Activated T-cell treated with anti-CD3 and anti-CD28 coated beads for 4 hours (primary cell): ENCODE data around the gene MRPS33.
"Not testable (repeated sequence)": the region's sequence is repeated elsewhere in the genome, so short reads cannot be mapped to it uniquely, and the experiment has no call there.

Experiments
- DNase-seq: peaks from one replicate; pipeline ENCODE4 v3.0.0-alpha.2; 2020

The MRPS33 gene

DNA sequence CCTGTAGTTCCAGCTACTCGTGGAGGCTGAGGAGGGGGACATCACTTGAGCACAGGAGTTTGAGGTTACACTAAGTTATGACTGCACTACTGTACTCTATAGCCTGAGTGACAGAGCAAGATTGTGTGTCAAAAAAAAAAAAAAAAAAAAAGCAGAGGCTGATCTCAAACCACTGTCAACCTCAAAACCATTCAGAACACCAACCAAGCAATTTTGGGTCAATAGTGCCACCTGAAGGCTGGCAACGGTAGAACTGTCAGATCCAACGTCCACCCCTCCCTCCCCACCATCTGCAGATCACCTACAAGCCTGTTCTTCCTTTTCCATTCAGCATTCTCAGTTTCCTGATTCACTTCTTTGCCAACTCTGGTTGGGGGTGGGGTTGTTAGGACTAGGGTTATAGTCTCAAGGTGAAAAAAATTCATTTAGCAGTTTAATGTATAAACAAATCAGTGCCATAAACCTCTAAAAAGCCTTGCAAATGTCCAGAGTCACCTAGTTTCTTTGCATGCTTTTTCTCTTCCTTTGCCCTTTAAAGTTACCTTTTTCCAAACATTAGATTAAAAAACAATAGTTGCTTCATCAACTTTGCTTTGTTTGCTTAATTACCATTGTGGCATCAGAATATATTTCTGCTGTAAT, 2.6 kb downstream of the MRPS33 start:
- DNase-seq, result peak; percentile 76

DNA sequence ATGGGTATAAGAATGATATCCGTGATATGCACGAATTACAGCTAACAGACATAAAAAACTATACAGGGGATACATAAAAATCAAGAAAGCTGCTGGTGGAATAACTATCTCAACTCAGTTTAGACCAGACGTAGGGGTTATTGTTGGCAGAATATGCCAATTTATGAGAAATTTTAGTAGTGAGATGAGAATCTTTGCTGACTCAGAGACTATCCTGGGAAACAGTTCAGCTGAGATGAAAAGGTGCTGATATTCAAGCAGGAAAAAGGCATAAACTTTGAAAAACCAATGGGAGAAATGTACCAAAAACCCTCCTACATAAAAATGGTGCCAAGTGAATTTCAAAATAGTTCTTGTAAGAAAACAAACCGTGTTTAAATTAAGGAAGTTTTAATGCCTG, 3.3 kb downstream of the MRPS33 start:
- DNase-seq, result no peak

DNA sequence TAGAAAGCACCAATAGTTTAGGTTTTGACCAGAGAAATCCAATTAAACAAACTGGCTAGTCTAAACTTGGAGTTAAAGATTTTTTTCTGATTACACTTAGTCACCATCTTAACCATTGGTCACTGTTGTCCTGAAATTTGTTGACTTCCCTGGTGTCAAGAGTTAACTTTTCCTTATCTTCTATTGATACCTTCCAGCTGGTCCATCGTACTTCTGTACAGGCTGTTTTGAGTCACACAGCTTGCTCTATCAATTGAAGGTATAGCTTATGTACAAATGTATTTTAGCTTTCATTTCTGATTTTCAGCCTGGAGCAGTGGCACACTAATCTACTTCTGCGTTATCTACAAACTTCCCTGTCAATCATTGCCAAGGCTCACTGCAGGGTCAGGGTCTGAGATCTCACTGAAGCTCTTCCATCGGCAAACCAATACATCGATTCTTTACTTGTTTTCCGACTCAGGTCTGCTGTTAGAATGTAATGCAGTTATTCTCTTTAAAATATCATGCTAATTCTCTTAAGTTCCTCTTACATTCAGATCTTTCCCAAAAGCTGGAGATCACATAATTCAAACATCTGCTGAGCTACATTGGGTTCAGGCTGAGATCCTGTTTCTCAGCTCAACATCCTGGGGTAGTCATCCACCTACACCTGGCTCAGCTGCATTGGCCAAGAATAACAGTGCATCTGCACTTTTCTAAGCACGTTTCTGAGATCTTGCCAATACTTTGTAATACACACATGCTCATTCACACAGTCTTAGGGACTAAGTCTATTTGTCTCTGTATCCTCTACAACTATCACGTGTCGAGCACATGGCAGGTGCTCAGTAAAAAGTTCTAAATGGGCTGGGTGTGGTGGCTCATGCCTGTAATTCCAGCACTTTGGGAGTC, 11.3 kb downstream of the MRPS33 start:
- no peak for DNase-seq

DNA sequence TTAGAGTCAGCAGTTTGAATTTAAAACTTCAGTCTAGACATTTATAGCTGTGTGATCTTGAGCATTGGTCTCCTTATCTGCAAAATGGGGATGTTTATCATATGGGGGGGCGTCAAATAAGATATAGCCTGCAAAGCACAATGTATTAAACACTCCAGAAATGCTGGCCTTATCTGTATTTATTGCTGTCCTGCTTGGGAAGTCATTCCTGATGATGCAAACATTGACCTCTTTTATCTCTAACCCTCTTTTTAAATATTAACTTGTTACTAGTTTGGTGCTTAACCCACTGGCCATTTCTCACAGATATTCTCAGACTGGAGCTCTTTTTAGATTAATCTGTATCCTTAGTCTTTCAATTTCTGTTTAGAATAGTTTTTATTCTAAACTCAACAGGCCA, 13.2 kb downstream of the MRPS33 start:
- no peak for DNase-seq

GRCh38 chr7:141001122-141001521, 13.6 kb downstream of the MRPS33 start:
- no peak for DNase-seq

GRCh38 chr7:140998715-140999114, 16.0 kb downstream of the MRPS33 start:
- DNase-seq, result no peak

- no peak for DNase-seq
Observed at GRCh38 chr7:140992422-140992821, 22.3 kb downstream of the MRPS33 start.

- no peak for DNase-seq
Observed at GRCh38 chr7:140990193-140990962, 24.4 kb downstream of the MRPS33 start.

GRCh38 chr7:140989068-140989467, 25.7 kb downstream of the MRPS33 start:
- DNase-seq, result no peak

DNA sequence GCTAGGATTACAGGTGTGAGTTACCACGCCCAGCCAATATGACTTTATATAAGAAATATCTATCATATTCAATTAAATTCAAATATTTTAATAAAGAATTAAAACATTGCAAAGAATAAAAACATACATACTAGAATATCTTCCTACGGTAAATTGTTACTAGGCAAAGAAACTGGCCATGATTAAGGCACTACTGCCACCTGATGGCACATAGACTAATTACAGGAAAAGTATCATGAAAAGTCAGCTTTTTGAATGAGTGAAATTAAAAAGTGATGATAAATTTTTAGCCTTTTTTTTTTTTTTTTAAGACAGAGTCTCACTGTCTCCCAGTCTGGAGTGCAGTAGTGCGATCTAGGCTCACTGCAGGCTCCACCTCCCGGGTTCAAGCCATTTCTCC, 30.9 kb downstream of the MRPS33 start:
- DNase-seq, result no peak

DNA sequence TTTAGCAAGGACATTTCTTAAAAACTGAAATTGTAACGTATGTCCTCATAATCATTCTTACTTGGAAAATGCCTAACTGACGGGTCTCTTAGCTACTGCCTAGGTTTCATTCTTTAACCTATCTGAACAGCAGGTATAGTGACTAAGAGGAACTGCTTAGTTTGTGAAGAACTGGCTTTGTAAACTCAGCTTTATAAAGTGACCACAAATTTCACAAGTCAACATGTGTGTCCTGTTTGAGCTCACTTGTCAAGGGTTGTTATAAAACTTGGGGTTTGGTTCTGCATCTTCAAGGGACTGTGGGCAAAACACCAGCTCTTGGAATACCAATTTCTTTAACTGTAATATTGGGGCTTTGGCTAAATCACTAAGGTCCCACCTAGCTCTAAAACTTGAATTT, 32.2 kb downstream of the MRPS33 start:
- DNase-seq, result no peak

DNA sequence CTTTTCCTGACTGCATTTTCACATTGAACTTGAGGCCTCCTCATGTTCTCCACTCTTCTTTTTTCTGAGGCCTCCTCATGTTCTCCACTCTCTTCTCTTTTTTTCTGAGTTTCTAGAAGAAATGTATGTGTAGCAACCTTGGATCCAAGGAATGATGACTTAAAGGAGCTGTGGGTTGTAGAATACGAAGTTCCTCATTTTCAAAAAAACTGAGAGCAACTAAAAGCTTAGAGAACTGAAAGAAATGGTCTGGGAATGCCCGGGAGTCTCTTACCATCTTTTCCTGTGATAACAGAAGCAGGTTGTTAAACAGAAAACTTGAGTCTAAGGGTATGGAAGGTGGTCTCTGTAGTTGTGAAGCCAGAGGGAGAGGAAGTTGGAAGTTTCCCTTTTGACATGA, 32.8 kb downstream of the MRPS33 start:
- no peak for DNase-seq

GRCh38 chr7:140977741-140978140, 37.0 kb downstream of the MRPS33 start:
- DNase-seq, result no peak

DNA sequence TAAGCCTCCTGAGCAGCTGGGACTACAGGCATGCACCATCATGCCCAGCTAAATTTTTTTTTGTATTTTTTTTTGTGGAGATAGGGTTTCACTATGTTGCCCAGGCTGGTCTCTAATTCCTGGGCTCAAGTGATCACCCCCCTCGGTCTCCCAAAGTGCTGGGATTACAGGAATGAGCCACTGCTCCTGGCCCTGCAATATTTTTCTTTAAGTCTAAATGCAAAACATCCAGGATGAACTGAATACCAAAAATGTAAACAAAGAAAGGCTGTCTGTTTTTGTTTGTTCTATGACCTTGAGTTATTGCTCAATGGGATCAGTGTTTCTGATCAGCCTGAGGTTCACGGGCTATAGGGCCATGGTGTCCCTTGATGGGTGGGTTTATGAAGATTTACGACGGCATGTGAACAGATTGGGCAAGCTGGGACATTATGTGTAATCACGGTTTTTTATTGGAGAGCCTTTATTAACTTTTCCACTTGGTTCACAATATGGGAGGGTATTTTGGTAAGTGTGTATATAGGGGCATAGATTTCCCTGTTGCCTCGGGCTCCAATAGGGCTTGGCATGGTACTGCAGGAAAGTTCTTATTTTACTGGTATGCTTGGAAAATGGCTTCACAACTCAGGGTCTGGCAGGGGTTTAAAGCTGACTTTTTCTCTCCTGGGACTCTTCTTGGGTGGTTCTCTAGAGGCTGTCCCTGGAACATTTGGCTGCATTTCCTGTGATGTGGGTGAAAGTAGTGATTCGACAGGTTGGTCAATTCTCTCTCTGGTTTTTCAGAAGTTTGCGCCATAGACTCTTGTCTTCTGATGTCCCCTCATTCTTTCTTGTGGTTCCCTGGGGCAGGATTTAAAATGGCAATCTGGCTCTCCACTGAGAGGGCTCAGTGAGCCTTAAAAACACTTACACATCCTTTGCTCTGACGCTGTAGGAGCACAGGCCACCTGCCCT, 41.6 kb downstream of the MRPS33 start:
- no peak for DNase-seq

DNA sequence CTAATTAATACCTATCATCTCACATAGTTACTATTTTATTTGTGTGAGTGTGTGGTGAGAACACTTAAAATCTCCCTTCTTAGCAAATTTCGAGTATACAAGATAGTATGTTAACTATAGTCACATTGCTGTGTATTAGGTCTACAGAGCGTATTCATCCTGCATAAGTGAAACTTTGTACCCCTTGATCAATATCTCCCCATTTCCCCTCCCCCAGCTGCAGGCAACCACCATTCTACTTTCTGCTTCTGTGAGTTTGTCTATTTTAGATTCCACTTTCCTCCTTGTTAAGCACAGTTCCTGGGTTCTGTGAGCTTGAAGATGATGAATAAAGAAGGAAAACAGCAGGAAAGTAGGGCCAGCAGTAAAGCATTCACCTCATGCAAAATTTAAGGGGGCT, 42.4 kb downstream of the MRPS33 start:
- DNase-seq, result no peak

GRCh38 chr7:140967438-140967837, 47.3 kb downstream of the MRPS33 start:
- DNase-seq, result no peak

DNA sequence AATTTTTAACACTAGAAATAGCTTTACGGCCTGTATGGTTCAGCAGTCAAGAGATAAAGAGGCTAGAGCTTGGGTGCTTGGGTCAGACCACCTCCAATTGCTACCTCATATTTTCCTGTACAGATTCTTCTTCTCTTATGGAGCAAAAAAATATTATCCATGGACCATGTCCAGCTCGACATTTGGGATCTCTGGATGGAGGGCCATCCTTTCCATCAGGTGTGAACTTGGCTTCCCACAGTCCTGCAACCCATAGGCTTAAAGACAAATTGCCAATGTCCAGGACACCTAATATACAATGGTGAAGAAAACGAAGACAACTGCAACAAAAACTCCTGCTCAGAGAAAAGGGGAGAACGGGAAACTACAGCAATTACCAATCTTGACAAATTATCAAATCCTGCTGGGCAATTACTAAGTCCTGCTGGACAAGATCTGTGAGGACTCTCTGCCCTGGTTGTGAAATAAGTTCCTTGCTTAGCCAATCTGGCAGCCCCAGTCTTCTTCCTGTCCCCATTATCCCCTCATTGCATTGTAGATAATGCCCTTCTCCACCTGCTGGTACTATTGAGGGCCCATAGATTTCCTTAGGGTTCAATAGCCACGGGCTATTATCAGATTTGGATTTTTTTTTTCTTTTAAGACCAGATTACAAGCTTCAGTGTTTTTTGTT, 48.1 kb downstream of the MRPS33 start:
- DNase-seq, result no peak

DNA sequence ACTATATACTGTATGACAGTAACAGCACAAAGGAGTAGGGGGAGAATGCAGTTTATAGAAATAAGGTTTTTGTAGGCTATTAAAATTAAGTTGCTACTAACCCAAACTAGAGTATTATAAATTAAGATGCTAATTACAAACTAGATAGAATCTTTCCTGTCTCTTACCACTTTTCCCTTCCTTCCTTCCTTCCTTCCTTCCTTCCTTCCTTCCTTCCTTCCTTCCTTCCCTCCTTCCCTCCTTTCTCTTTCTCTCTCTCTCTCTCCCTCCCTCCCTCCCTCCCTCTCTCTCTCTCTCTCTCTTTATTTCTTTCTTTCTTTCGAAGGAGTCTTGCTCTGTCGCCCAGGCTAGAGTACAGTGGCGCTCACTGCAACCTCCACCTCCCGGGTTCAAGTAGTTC, 53.6 kb downstream of the MRPS33 start:
- no peak for DNase-seq

- not testable (repeated sequence) for DNase-seq
Observed at GRCh38 chr7:140956997-140957396, 57.8 kb downstream of the MRPS33 start.
